Stimulated activated CD8-positive, alpha-beta memory T cell treated with anti-CD3 and anti-CD28 coated beads, Interleukin-4, amount 100 ng/mL, for 1 hour (primary cell): ENCODE results near the gene RNU1-1.
"Not testable (repeated sequence)": the region's sequence is repeated elsewhere in the genome, so short reads cannot be mapped to it uniquely, and the experiment has no call there.

Experiments used
- DNase-seq, 2 donors: peaks; one replicate each; pipeline ENCODE4 v3.0.0-alpha.2; 2020; ENCODE audit warnings: low read depth in 2 of 2, low spot score in 1 of 2

The RNU1-1 gene

GRCh38 chr1:16497474-16497904 is 16.6 kb downstream of the RNU1-1 start:
- not testable (repeated sequence) for DNase-seq

DNA sequence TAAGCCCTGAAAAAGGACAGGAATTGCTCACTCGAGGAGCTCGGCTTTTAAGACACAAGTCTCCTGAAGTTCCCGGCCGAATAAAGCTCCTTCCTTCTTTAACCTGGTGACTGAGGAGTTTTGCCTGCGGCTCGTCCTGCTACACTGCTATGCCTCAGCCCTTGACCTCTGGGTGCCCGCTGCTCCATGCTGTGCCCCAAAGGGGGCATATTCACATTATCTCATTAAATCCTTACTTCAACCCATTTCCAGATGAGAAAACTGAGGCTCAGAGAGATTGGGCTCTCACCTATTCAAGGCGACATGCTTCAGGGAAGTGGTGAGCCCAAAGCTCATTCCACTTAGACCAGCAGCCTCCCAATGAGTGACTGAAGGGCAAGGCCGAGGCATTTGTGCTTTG is 20.4 kb downstream of the RNU1-1 start:
- not testable (repeated sequence) for DNase-seq

DNA sequence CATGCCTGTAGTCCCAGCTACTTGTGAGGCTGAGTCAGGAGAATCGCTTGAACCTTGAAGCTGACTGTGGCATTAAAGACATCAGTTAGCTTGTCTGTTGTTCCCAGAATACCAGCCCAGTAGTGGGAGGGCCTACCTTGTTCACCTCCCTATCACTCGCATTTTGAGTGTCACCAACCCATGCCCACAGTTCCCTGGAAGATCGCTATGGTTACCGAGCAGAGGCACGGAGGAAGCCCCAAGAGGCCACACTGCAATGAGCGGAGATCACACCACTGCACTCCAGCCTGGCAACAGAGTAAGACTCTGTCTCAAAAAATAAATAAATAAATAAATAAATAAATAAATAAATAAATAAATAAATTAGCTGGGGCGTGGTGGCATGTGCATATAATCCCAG is 21.1 kb downstream of the RNU1-1 start:
- not testable (repeated sequence) for DNase-seq

- no peak for DNase-seq
Measured at GRCh38 chr1:16491056-16491675, 22.9 kb downstream of the RNU1-1 start.

GRCh38 chr1:16489195-16489880 is 24.7 kb downstream of the RNU1-1 start:
- not testable (repeated sequence) for DNase-seq

GRCh38 chr1:16487011-16487410 is 27.1 kb downstream of the RNU1-1 start:
- not testable (repeated sequence) for DNase-seq

DNA sequence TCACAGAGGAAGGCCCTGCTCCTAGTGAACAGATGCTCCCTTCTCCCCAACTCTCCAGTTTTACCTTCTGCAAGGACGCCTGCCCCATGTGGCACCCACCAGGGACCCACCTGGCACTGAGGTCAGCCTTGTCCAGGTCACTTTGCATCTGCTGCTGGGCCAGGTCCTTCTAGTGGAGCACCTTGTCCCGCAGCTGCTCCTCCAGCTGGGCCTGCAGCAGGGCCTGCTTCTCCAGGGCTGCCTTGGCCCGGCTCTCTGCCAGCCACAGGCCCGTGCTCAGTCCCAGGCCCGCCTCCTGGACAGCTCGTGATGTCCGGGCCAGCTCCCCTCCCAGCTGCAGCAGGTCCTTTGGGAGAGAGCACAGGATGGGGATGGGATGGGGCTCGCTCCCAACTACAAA is 27.8 kb downstream of the RNU1-1 start:
- not testable (repeated sequence) for DNase-seq

GRCh38 chr1:16484931-16485330 is 29.2 kb downstream of the RNU1-1 start:
- no peak for DNase-seq

DNA sequence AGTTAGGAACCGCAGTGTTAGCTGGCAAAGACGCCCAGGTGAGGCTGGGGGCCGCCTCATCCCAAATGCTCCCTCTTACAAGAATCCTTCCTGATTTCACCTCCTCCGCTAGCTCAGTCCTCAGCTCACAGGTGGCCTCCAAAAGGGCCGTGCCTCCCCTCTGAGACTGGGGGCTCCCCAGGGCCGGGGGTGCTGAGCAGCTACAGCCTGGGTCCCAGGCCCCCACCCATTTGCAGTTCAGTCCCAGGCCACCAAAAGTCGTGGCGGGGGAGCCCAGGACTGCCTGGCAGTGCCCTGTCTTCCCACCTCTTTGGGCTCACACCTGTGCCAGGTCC is 29.6 kb downstream of the RNU1-1 start:
- no peak for DNase-seq

DNA sequence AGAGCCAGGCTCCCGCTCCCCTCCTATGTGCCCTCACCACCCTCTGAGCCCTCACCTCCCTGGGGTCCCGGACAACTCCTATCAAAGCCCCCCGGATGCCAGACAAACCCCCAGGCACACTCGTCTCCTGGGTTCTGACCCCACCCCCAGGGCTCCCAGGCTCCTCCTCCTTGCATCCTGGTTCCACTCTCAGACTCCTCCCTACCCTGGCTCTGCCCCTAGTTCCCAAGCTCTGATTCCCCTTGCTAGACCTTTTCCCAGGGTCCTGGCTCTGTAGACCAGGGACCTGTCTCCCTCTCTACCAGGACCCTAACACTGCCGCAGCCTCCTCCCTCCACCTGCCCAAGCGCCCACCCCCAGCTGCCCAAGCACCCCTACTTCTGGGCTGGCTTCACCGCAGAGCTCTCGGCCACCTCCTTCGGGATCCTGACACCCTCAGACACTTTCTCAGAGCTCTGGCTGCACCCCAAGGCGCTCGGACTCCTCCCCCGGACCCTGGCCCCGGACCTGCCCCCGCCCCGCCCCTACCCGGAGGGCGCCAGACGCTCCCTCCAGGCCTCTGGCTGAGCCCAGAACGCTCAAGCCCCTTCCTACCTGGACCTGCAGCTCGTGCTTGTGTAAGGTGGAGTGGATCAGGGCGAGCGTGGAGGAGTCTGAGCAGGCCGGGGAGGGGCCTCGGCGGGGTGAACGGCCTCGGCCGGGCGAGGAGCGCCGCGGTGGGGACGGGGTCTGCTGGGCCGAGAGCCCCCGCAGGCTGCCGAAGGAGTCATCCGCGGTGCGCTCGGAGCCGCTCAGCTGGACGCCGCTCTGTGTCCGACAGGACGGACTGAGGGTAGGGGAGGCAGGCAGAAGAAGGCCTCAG is 30.2 kb downstream of the RNU1-1 start:
- DNase-seq = not testable (repeated sequence)

DNA sequence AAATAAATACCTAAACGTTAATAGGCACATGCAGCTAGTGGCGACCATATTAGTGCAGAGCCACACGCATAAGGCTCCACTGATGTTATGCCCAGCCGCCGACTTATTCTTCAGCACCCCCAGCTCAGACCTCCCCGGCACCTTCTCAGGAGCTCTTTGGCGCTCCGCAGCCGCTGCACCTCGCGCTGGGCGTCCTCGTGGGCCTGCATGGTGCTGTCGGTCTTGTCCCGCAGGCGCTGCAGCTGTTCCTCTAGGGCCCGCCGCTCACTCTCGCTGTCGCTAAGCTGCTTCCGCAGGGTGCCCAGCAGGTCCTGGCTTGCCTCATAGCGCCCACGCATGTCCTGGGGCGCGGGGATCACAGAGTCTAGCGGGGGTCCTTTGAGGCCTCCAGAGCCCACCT is 30.9 kb downstream of the RNU1-1 start:
- not testable (repeated sequence) for DNase-seq

DNA sequence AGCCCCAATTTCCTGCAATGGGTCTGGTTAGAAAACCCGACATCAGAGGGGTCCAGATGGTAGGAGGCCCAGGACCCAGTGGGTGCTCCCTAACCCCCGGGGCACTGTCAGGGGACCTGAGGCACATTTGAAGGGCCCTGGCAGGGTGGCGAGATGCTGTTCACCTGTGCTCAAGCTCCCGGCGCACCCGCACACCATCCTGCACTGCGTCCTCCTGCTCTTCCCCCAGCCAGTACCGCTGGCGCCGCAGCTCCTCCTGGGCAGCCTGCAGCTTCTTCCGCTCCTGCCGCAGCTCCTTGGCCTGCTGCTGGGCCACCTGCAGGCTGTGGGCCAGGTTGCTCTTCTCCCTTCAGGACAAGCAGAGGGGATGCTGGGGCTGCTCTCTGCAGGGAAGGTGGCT is 36.0 kb downstream of the RNU1-1 start:
- DNase-seq = no peak

GRCh38 chr1:16475771-16476770 is 38.0 kb downstream of the RNU1-1 start:
- DNase-seq = not testable (repeated sequence)

- not testable (repeated sequence) for DNase-seq
Measured at GRCh38 chr1:16474891-16475290, 39.2 kb downstream of the RNU1-1 start.

DNA sequence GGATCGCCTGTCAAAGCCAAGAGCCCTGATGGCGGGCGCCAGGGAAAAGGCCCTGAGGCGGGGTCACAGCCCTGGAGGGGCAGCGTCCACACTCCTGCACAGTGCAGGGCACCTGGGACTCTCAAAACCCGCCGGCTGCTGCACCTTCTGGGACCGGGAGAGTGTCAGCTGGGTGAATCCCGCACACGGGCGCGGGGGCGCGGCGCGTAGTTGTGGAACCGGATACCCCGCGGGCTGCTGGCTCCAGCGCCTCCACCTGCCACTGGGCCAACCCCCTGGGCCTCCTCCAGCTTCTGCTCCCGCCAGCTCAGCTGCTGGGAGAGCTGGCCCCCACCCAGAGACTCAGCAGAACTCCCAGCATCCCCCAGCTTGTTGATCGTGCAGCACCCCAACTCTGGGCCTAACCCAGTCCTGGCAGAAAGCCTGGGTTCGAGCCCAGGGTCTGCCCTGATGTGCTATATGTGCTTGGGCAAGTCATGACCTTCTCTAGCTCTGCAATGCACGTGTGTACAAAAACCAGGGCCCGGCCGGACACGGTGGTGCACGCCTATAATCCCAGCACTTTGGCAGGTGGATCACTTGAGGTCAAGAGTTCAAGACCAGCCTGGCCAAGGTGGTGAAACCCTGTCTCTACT is 39.8 kb downstream of the RNU1-1 start:
- DNase-seq = no peak

DNA sequence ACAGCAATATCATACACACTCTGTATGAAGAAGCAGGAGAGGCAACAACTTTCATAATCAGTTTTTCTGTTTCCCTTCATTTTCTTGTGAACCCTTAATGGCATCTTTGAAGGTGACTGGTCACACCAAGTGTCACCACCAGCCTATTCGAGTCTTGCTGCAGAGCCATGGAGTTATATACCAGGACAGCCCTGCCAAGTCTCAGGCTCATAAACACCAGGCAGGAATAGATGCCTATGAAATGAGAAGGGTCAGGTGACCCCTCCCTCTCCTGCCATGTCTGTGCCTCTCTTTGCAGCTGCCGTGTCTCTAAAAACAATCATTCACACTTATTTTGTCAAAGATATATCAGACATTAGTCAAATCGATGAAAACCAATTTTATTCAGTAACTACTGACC is 45.5 kb downstream of the RNU1-1 start:
- no peak for DNase-seq

GRCh38 chr1:16464917-16465625 is 49.0 kb downstream of the RNU1-1 start:
- no peak for DNase-seq
